ENCODE results near the gene PDE1C. TPM values are rescaled to one million over a fixed set of nuclear protein-coding genes. Genes with fewer than 3 reads are reported as not detected.

PDE1C gene
- total and polyA plus RNA-seq, 2 of the 4 experiments (the other 2 are of a cell fraction): 14.2 to 61.5 TPM

DNA sequence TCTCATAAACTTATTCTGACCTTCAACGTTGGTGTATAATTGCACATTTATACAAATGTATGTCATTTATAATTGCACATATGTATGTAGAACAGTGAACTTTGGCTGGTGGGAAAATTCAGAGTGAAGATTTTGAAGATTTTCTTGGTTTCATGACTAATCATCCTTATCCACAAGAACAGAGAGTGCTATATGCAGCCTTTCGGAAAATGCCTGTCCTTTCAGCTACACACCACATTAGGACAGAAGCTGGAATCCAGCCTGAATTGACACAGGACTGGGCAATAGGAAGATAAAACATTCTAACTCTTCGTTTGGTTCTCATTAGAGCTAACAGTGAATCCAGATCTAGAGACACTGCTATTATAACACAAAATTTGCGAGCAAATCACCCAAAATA, 166.2 kb downstream of the PDE1C start:
- H2AK5ac ChIP-seq (ENCODE audit: low read depth, low read length): no peak overlapping the region
- TF ChIP-seq, protein P1, sequence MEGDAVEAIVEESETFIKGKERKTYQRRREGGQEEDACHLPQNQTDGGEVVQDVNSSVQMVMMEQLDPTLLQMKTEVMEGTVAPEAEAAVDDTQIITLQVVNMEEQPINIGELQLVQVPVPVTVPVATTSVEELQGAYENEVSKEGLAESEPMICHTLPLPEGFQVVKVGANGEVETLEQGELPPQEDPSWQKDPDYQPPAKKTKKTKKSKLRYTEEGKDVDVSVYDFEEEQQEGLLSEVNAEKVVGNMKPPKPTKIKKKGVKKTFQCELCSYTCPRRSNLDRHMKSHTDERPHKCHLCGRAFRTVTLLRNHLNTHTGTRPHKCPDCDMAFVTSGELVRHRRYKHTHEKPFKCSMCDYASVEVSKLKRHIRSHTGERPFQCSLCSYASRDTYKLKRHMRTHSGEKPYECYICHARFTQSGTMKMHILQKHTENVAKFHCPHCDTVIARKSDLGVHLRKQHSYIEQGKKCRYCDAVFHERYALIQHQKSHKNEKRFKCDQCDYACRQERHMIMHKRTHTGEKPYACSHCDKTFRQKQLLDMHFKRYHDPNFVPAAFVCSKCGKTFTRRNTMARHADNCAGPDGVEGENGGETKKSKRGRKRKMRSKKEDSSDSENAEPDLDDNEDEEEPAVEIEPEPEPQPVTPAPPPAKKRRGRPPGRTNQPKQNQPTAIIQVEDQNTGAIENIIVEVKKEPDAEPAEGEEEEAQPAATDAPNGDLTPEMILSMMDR (conservative IDR thresholded peaks at IDR 0.05; ENCODE audit: low read depth, low read length): no peak
- TF ChIP-seq MXI1 (IDR thresholded peaks at IDR 0.05; ENCODE audit: borderline replicate concordance, low read depth, low read length) (no peak), MAFK (IDR thresholded peaks at IDR 0.05; ENCODE audit: low read depth, low read length) (no peak), SMC3 (IDR thresholded peaks at IDR 0.05; ENCODE audit: low read depth, low read length) (no peak), BHLHE40 (IDR thresholded peaks at IDR 0.05; ENCODE audit: low read depth, low read length) (no peak), POLR2A (IDR thresholded peaks at IDR 0.05; ENCODE audit: low read depth, low read length) (no peak), CHD1 (IDR thresholded peaks at IDR 0.05; ENCODE audit: low read depth, low read length) (no peak), ELK1 (IDR thresholded peaks at IDR 0.05; ENCODE audit: borderline replicate concordance, low read depth, low read length) (no peak), CEBPB (IDR thresholded peaks at IDR 0.05; ENCODE audit: low read depth, low read length) (no peak), FOS (IDR thresholded peaks at IDR 0.05; ENCODE audit: low read depth, low read length) (no peak), RAD21 (IDR thresholded peaks at IDR 0.05; ENCODE audit: low read length) (no peak), RCOR1 (IDR thresholded peaks at IDR 0.05; ENCODE audit: insufficient replicate concordance, low read length) (no peak), NFE2L2 (IDR thresholded peaks at IDR 0.05; ENCODE audit: low read depth, low read length) (no peak), MAZ (IDR thresholded peaks at IDR 0.05; ENCODE audit: borderline replicate concordance, low read depth, low read length) (no peak), RFX5 (IDR thresholded peaks at IDR 0.05; ENCODE audit: low read depth, low read length) (no peak)
- TF ChIP-seq, protein P2, sequence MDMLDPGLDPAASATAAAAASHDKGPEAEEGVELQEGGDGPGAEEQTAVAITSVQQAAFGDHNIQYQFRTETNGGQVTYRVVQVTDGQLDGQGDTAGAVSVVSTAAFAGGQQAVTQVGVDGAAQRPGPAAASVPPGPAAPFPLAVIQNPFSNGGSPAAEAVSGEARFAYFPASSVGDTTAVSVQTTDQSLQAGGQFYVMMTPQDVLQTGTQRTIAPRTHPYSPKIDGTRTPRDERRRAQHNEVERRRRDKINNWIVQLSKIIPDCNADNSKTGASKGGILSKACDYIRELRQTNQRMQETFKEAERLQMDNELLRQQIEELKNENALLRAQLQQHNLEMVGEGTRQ (IDR thresholded peaks at IDR 0.05; ENCODE audit: low read depth, low read length): no peak
- H2BK5ac ChIP-seq (ENCODE audit: low read depth, low read length, poor library complexity, severe bottlenecking): no peak overlapping the region
- H2BK120ac ChIP-seq (ENCODE audit: low read depth, low read length): no peak overlapping the region
- no peaks in the 10 kb centered on the region for H4K20me1 ChIP-seq (ENCODE audit: insufficient read depth, low read length)
- H3K18ac ChIP-seq (ENCODE audit: low read depth, low read length): no peak overlapping the region
- no peaks in the 10 kb centered on the region for H3K9me3 ChIP-seq (ENCODE audit: control insufficient read depth, insufficient read depth, low read length)
- H3K36me3 ChIP-seq (ENCODE audit: control insufficient read depth, insufficient read depth, low read length): no peaks in the 10 kb centered on the region
- no peak overlapping the region for H3K9ac ChIP-seq (ENCODE audit: low read depth, low read length)
- no peak overlapping the region for H3K4ac ChIP-seq (ENCODE audit: low read depth, low read length)
- ChIA-PET POLR2A (ENCODE audit: unreplicated experiment) (no interaction called here), CTCF (no interaction called here)
- no peak overlapping the region for H2BK15ac ChIP-seq (ENCODE audit: low read depth, low read length)
- no peaks in the 10 kb centered on the region for H3K9me1 ChIP-seq (ENCODE audit: insufficient read depth, low read length)
- H3K4me2 ChIP-seq (ENCODE audit: low read depth, low read length): no peak overlapping the region
- no CpG with 5 or more reads among the region's 4 CpGs for WGBS, 2 experiments (ENCODE audit: extremely low coverage in 2 of 2, insufficient read length in 1 of 2)
- H3K27me3 ChIP-seq (ENCODE audit: control insufficient read depth, insufficient read depth, low read length): no peaks in the 10 kb centered on the region
- no peak overlapping the region for H2AK9ac ChIP-seq (replicated peaks; ENCODE audit: low read depth, low read length, poor library complexity)
- no peak overlapping the region for H3K23ac ChIP-seq (ENCODE audit: low read depth, low read length)
- no peak for ATAC-seq (ENCODE audit: low read depth)
- no peaks in the 10 kb centered on the region for H3K4me1 ChIP-seq (ENCODE audit: control insufficient read depth, insufficient read depth, low read length)
- H3K56ac ChIP-seq (ENCODE audit: extremely low read depth, insufficient read depth, low read length): no peak overlapping the region
- intact Hi-C loops (cut with micrococcal nuclease): no loop called here
- no peak overlapping the region for H3K14ac ChIP-seq (replicated peaks; ENCODE audit: low read depth, low read length)
- H4K5ac ChIP-seq (ENCODE audit: low read depth, low read length): no peak overlapping the region
- no peak overlapping the region for H2BK20ac ChIP-seq (ENCODE audit: low read depth, low read length)
- no peaks in the 10 kb centered on the region; a peak in 1 of 4 replicates for H3K79me1 ChIP-seq (ENCODE audit: low read depth in 1 of 2, low read length in 2 of 2)
- no peak overlapping the region for H4K91ac ChIP-seq (ENCODE audit: insufficient read depth, low read depth, low read length)
- dilution Hi-C loops (cut with HindIII; ENCODE audit: low sequenced_read_pairs, unreplicated experiment): no loop called here
- H2AFZ ChIP-seq (replicated peaks; ENCODE audit: low read length, poor library complexity): no peak overlapping the region
- H3K4me3 ChIP-seq (ENCODE audit: insufficient read depth, low read depth, low read length): no peak overlapping the region
- H3K27ac ChIP-seq (ENCODE audit: insufficient read depth, low read length): no peak overlapping the region
- BruUV-seq (replicated peaks): no TSS peak
- no peak overlapping the region for H4K8ac ChIP-seq (ENCODE audit: low read depth in 2 of 2, low read length in 2 of 2)
- no peak for DNase-seq
- in situ Hi-C loops (cut with MboI; ENCODE audit: low sequenced_read_pairs): no loop called here

Data from IMR-90 (cell line).